SK-N-MC (cell line): ENCODE data around the gene KMT2C.

Source experiments
- EZH2 ChIP-seq: fragments of 200-600 bp; sonication (generic); IDR thresholded peaks from one replicate; pipeline ENCODE4 v1.6.1; 2017; ENCODE audit warnings: antibody characterized with exemption
- FOXP2 ChIP-seq: optimal IDR thresholded peaks from 2 replicates; pipeline ENCODE3; 2011; ENCODE audit warnings: mild to moderate bottlenecking, moderate library complexity; ENCODE audit not compliant: insufficient read depth; ENCODE audit errors: extremely low read length, control extremely low read depth
- POLR2AphosphoS5 ChIP-seq: IDR thresholded peaks from 2 replicates; pipeline ENCODE4 v1.6.1; 2012; ENCODE audit warnings: mild to moderate bottlenecking, low read depth, low read length, borderline replicate concordance

DNA sequence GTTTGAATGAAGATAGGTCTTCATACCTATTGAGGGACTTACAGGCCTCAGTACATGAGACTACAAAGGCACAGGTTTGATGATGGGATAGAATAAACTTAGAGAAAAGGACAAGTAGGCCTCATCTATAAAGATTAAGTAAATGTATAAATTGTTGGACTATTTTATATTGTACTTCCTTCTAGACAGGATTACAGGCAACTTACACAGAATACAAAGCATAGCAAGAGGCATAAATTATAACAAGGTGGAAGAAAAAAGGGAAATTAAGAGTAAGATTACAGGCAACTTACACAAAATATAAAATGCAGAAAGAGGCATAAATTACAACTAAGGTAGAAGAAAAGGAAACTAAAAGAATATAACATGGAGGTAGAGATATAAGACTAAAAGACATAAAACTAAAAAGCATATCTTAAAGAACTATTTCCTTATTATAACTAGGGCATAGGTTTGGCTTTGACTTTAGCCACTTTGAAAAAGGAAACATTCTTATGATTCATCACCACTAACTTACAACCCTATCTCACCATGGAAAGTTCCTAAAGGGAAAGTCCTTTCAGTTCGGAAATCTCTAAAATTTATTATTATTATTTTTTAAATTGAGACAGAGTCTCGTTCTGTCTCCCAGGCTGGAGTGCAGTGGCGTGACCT, 257.3 kb downstream of the KMT2C start:
- TF ChIP-seq EZH2 (no peak), POLR2AphosphoS5 (no peak), FOXP2 (no peak)
